Psoas muscle (tissue), 8 donors: ENCODE data around the gene MRPL14. TPM values are rescaled to one million over a fixed set of nuclear protein-coding genes. Genes with fewer than 3 reads are reported as not detected.

ENCODE experiments used
- ATAC-seq, 4 donors: fragments of 200-7000 bp; cut with Tn5 transposase; one replicate each; pipeline ENCODE4 v1.9.1; 2020; ENCODE audit warnings: moderate library complexity in 3 of 4, mild to moderate bottlenecking in 2 of 4
- DNase-seq, 2 donors: peaks; one replicate each; pipeline ENCODE4 v3.0.0-alpha.2; 2020
- H3K27ac ChIP-seq: fragments of 200-600 bp; one replicate; pipeline ENCODE4 v1.8.0; 2022
- H3K27me3 ChIP-seq, 3 donors: fragments of 200-600 bp in 1 of 3; one replicate each; pipeline versions ENCODE4 v1.6.1 to v1.8.0; 2013 to 2022; ENCODE audit warnings: low read length in 2 of 3, mild to moderate bottlenecking in 2 of 3, moderate library complexity in 1 of 3; ENCODE audit not compliant: insufficient read depth in 3 of 3
- H3K36me3 ChIP-seq, 2 donors: fragments of 200-600 bp in 1 of 2; one replicate each; pipeline versions ENCODE4 v1.6.1 to v1.8.0; 2013 to 2022; ENCODE audit warnings: low read depth in 1 of 2, mild to moderate bottlenecking in 1 of 2, moderate library complexity in 1 of 2; ENCODE audit not compliant: insufficient read depth in 1 of 2
- H3K4me1 ChIP-seq: fragments of 200-600 bp; one replicate; pipeline ENCODE4 v1.8.0; 2022
- H3K4me3 ChIP-seq: fragments of 200-600 bp; one replicate; pipeline ENCODE4 v1.8.0; 2022; ENCODE audit warnings: mild to moderate bottlenecking
- H3K9me3 ChIP-seq: fragments of 200-600 bp; one replicate; pipeline ENCODE4 v1.8.0; 2022
- WGBS, 3 donors: extraction: QIAGEN DNeasy Blood & Tissue Kit; methylation state at CpG; one replicate each; pipeline versions ENCODE4 v1.1.6 to v1.1.7; 2013; 5-methylcytosine and 5-hydroxymethylcytosine counted together
- intact Hi-C, 2 donors: fragments of 100-400 bp; cut with DNase I; formaldehyde crosslinking; loops; one replicate each; pipeline versions ENCODE4 v1.11.0 to v1.14.2; 2022
- polyA plus RNA-seq, 3 donors: library from polyadenylated mRNA; stranded (reverse); fragments of 200-250 nt; gene quantifications; one replicate each; pipeline ENCODE4 v1.2.3, GENCODE V29; 2013
- total RNA-seq, 4 donors: library from RNA; stranded (reverse); fragmentation: NEBNext Ultra II Directional in 2 of 4; extraction: Animal tissue kit (Norgen Biotek cat#: 25700) in 2 of 4; gene quantifications; one replicate each; pipeline versions ENCODE4 v1.2.1 to v1.2.4, GENCODE V29; 2021 to 2023
- TF ChIP-seq, protein P1 (sequence below): fragments of 200-600 bp; IDR thresholded peaks from one replicate; pipeline ENCODE4 v1.8.0; 2022; ENCODE audit warnings: antibody characterized with exemption
- donor health status: healthy with polysubstance abuse.
- donor health status: DM: no; HTN: no; CAD: no; lungs with moderate emphysema.
- donor health status: Bipolar disorder and iron deficiency.
- donor health status: healthy.
- donor health status: DM: yes; HTN: yes; CAD: no.
- donor health status: DM: no; HTN: no; CAD: no.
- donor health status: DM: no; HTN: no; CAD: no.
- donor health status: DM: yes; HTN: yes; CAD: no.

Gene MRPL14
- total and polyA plus RNA-seq, 7 donors: 62.3 to 308 (median 166) TPM

GRCh38 chr6:44166591-44167184 is 39.4 kb upstream of the MRPL14 start:
- ATAC-seq: no peak
- H3K4me3 ChIP-seq: no peak overlapping the region
- H3K9me3 ChIP-seq: no peaks in the 10 kb centered on the region
- no peaks in the 10 kb centered on the region for H3K36me3 ChIP-seq
- H3K27ac ChIP-seq: no peak overlapping the region
- WGBS, 3 donors: 59 to 62% (median 61%) methylated on average over 14 to 16 of the region's 16 CpGs
- H3K27me3 ChIP-seq: peaks cover 0 to 4% (median 0%) of the 10 kb centered on the region in 3 donors
- intact Hi-C loops: no loop called here
- TF ChIP-seq, protein P1, sequence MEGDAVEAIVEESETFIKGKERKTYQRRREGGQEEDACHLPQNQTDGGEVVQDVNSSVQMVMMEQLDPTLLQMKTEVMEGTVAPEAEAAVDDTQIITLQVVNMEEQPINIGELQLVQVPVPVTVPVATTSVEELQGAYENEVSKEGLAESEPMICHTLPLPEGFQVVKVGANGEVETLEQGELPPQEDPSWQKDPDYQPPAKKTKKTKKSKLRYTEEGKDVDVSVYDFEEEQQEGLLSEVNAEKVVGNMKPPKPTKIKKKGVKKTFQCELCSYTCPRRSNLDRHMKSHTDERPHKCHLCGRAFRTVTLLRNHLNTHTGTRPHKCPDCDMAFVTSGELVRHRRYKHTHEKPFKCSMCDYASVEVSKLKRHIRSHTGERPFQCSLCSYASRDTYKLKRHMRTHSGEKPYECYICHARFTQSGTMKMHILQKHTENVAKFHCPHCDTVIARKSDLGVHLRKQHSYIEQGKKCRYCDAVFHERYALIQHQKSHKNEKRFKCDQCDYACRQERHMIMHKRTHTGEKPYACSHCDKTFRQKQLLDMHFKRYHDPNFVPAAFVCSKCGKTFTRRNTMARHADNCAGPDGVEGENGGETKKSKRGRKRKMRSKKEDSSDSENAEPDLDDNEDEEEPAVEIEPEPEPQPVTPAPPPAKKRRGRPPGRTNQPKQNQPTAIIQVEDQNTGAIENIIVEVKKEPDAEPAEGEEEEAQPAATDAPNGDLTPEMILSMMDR: no peak
- H3K4me1 ChIP-seq: no peaks in the 10 kb centered on the region
- no peak for DNase-seq

GRCh38 chr6:44166116-44166515 is 38.9 kb upstream of the MRPL14 start:
- Histone ChIP-seq H3K27me3 (peaks cover 0 to 4% (median 0%) of the 10 kb centered on the region in 3 donors), H3K4me1 (no peaks in the 10 kb centered on the region), H3K27ac (no peak overlapping the region), H3K4me3 (no peak overlapping the region), H3K36me3 (no peaks in the 10 kb centered on the region), H3K9me3 (no peaks in the 10 kb centered on the region)
- WGBS, 3 donors: 83 to 90% (median 83%) methylated on average over 7 of the region's 7 CpGs
- TF ChIP-seq, protein P1: no peak
- intact Hi-C loops: no loop called here
- DNase-seq (no peak), ATAC-seq (no peak)

DNA sequence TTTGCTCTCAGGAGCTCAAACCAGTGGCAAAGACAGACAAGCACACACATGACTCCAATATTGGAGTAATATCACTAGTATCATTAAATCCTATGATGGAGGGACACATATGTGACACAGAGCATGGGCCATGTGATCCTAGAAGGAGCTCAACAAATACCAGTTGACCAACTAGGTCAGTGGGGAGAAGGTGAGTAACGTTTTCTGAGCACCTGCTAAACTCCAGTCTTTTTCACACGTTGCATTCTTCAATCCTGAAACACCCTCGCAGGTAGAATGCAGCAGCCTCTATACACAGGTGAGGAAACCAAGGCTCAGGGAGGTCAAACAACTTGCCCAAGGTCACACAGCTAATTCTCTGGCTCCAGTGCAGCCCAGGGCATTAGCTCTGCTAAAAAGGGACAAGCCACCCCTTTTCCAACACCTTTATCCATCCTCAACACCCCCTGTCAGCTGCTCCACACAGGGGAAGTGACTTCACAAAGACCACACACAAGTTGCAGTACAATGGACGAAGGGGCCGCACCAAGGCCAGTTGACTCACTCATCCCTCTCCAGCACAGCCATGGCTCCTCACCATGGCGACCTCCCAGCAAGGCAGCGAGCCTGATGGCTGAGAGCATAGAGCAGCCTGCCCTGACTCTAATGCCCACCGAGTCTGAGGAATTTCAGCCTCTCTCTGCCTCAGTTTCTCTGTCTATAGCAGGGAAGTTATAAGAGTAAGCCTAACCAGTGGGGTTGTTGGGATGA is 35.8 kb upstream of the MRPL14 start:
- Histone ChIP-seq H3K27ac (no peak overlapping the region), H3K36me3 (no peaks in the 10 kb centered on the region), H3K4me1 (no peaks in the 10 kb centered on the region), H3K27me3 (peaks cover 0 to 4% (median 0%) of the 10 kb centered on the region in 3 donors), H3K4me3 (no peak overlapping the region), H3K9me3 (no peaks in the 10 kb centered on the region)
- DNase-seq (no peak), ATAC-seq (no peak)
- TF ChIP-seq, protein P1: no peak
- WGBS, 3 donors: 77 to 79% (median 79%) methylated on average over 8 of the region's 8 CpGs
- intact Hi-C loops: no loop called here

DNA sequence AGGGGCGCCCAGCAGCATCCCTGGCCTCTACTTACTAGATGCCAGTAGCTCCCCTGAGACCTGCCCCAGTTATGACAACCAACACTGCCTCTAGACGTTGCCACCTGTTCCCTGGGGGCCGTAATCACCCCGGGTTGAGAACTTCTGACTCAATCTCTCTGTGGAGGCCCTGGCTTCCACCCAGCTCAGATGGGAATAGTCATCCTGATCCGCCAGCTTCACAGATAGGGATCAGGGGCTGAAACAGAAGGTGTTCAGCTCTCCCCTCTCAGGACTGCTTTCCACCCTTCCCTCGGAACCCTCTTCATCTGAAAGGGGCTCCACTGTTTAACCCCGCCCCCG is 34.7 kb upstream of the MRPL14 start:
- no peaks in the 10 kb centered on the region for H3K4me1 ChIP-seq
- intact Hi-C loops: no loop called here
- no peaks in the 10 kb centered on the region for H3K9me3 ChIP-seq
- WGBS, 3 donors: 54 to 67% (median 58%) methylated on average over 8 of the region's 8 CpGs
- DNase-seq (no peak), ATAC-seq (peak; percentile 38 to 69 (median 51))
- H3K4me3 ChIP-seq: no peak overlapping the region
- H3K27me3 ChIP-seq: peaks cover 0 to 4% (median 0%) of the 10 kb centered on the region in 3 donors
- no peaks in the 10 kb centered on the region for H3K36me3 ChIP-seq
- H3K27ac ChIP-seq: no peak overlapping the region
- TF ChIP-seq, protein P1: no peak
